ENCODE measurements around the gene HMG20B.

DNA sequence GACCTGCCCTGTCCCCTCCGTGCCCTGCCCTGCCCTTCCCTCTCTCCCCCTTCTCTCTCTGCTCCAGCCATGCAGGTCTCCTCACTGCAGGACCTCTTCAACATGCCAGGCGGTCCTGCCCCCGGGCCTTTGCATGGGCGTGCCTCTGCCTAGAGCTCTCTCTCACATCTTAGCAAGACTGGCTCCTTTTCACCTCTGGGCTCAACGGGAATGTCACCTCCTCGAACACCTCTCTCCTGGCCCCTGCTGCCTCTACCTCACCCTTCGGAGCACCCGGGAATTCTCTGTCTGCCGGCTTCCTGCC, 21.0 kb upstream of the HMG20B start:
- TF ChIP-seq CTCF (IDR thresholded peaks at IDR 0.05): no peak
- TF ChIP-seq, protein P1, sequence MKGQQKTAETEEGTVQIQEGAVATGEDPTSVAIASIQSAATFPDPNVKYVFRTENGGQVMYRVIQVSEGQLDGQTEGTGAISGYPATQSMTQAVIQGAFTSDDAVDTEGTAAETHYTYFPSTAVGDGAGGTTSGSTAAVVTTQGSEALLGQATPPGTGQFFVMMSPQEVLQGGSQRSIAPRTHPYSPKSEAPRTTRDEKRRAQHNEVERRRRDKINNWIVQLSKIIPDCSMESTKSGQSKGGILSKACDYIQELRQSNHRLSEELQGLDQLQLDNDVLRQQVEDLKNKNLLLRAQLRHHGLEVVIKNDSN (IDR thresholded peaks at IDR 0.05; ENCODE audit: borderline replicate concordance, low read depth): no peak
- no peak for TF ChIP-seq SIN3A (IDR thresholded peaks at IDR 0.05; ENCODE audit: borderline replicate concordance, low read depth, low read length)
